Right forelimb (tissue), 1 donor: ENCODE results near the gene MCCC2.
"Not testable (repeated sequence)": the region's sequence is repeated elsewhere in the genome, so short reads cannot be mapped to it uniquely, and the experiment has no call there.

ENCODE experiments used
- DNase-seq: peaks from one replicate; pipeline ENCODE4 v3.0.0-alpha.2; 2018

Gene MCCC2

DNA sequence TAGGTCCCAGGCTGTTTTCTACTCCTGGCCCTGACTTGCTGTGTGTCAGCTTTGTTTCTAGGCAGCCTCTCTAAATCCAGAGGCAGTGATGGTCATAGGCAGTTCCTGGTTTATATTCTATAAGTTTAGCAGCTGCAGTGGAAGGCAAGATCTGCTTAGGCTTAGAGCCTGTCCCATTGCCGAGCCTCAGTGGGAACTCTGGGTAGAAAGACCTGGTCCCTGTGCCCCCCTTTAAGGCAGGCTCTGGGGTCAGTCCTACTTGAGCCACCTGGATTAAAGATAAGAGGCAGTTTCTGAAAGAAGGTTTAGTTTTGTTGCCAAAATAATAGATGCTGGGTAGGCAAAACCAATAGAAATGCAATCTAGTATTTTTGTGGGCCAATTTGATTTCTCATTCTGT lies 13.6 kb downstream of the MCCC2 start:
- DNase-seq: no peak

DNA sequence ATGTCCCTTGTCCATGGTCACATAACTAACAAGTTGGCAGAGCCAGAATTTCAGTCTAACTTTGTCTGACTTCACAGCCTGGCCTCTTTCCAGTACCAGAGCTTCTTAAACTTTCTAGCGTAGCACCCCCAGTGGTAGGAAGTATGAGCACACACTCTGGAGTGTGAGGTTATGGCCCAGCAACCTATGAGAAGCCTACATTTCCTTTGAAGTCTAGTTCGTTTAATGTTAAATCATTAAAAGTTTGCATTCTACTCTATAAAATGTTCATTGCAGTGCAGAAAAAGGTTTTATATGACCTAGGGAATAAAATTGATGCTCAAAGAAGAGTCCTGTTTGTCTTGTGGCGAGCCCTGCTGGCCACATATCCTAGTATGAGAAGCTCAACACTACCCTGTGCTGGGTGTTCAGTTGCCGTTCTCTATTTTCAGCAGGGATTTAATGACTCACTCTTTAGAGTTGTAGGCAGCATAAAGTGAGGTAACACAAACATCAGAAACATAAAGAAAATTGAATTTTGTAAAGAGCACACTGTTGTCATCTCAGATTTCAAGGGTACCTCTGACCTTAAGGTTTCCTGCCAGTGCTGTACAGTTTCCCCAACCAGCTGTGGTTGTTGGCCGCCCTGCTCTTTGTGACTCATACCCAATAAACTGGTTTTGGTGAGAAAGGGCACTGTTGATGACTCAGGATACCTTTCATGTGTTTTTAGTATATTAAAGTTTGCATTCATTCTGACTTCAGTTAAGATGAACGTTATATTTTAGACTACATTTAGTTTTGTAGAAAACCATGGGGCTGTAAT lies 14.3 kb downstream of the MCCC2 start:
- no peak for DNase-seq

DNA sequence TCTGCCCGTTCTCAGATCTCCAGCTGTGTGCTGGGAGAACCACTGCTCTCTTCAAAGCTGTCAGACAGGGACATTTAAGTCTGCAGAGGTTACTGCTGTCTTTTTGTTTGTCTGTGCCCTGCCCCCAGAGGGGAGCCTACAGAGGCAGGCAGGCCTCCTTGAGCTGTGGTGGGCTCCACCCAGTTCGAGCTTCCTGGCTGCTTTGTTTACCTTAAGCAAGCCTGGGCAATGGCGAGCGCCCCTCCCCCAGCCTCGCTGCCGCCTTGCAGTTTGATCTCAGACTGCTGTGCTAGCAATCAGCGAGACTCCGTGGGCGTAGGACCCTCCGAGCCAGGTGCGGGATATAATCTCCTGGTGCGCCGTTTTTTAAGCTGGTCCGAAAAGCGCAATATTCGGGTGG lies 22.8 kb downstream of the MCCC2 start:
- DNase-seq: not testable (repeated sequence)

DNA sequence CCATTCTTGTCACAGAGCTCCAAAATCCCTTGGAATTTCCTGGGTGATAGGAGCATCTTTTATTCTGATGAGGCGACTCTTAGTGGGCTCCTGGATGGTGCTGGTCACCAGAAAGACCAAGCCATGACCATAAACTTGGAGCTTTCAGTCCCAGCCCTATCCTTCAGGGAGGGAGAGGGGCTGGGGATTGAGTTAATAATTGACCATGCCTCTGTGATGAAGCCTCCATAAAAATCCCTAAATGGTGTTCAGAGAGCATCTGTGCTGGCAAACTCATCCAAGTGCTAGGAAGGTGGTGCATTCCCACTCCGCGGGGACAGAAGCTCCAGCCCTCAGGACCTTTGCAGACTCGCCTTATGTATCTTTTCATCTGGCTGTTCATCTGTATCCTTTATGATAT lies 28.7 kb downstream of the MCCC2 start:
- no peak for DNase-seq

DNA sequence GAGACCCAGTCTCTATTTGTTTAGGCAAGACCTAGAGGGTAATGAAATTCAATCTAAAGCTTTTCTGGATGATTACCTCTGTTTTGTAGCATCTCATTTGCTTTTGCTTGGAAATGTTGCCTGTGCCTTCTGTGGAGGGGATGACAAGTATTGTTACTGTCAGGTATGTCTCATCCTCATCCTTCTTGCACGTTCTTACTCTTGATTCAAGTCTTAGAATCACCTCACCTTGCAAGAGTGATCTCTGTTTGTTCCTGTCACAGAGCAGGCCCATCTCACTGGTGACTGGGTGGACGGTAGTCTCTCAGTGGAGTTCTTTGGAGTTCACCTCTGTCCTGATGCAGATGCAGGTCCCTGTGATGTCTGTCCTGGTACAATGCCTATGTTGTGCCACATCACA lies 33.5 kb downstream of the MCCC2 start:
- no peak for DNase-seq

DNA sequence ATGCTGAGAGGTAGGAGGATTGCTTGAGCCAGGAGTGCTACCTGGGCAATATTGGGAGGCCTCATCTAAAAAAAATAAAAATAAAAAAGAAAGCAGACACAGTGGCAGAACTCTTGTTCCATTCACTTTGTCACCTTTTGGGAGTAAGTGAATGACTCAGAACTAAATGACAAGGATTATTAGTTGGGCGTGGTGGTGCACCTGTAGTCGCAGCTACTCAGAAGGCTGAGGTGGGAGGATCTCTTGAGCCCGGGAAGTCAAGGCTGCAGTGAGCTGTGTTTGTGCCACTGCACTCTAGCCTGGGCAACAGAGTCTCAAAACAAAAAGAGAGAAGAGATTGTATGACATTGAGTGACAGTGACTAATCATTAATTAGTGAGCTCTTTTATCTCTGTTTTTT lies 34.1 kb downstream of the MCCC2 start:
- no peak for DNase-seq

DNA sequence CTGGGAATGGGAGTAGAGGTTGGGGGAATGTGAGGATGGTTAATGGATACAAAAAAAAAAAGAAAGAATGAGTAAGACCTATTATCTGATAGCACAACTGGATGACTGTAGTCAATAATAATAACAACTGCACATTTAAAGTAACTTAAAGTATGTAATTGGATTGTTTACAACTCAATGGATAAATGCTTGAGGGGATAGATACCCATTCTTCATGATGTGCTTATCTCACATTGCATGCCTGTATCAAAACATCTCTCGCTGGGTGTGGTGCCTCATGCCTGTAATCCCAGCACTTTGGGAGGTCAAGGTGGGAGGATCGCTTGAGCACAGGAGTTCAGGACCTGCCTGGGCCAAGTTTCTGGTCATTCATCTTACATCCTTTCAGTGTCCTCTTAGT lies 34.6 kb downstream of the MCCC2 start:
- DNase-seq: no peak

DNA sequence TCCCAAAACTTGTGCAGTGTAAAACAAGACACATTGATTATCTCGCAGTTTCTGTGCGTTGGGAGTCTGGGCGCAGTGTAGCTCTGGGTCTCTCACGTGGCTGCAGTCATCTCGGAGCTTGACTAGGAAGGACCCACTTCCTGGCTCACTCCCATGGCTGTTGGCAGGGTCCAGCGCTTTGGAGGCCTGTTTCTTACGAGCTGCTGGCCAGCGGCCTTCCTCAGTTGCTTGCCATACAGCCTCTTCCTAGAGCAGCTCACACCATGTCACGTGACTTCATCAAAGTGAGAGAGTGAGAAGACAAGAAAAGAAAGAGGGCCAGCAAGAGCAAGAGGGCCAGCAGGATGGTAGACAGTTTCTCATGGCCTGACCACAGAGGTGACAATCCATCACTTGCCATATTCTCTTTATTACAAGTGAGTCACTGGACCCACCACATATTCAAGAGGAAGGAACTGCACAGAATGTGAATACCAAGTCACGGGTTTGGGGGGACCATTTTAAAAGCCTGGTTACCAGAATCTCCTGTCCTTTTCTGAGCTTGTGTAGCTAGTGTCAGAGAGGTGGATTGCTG lies 36.2 kb downstream of the MCCC2 start:
- DNase-seq: no peak

DNA sequence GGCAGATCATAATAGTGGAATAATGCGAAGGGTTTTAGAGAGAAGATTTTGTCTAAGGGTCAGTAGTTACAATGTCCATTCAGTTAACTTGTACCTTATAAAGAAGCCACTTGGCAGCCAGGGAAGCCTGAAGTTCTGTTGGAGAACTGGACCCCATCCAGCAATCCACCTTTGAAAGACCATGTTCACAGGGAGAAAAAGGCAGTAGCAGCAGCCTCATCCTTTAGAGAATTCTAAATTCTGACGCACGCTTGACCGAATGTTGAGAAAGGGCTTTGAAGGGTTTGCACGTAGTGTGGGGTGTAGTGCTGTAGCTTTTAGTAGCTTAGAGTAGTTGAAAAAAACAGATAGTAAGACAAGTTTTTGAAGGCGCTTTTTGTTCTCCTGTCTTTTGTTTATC lies 42.8 kb downstream of the MCCC2 start:
- no peak for DNase-seq

DNA sequence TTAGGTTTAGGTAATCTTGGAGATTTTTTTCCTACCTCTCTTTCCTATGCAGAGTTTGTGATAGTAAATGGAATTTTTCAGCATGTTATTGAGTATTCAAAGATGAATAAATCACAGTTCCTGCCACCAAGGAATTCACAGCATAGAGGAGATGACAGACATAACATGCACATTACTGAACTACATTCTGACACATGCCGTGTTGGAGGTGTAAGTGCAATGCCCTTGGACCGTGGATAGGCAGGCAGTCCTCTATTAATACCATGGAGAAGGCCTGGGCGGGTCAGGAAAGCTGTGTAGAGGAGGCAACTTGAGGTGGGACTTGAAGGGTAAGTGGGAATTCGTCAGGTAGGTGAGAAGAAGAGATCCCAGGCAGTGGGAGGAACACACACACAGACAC lies 43.9 kb downstream of the MCCC2 start:
- DNase-seq: no peak

DNA sequence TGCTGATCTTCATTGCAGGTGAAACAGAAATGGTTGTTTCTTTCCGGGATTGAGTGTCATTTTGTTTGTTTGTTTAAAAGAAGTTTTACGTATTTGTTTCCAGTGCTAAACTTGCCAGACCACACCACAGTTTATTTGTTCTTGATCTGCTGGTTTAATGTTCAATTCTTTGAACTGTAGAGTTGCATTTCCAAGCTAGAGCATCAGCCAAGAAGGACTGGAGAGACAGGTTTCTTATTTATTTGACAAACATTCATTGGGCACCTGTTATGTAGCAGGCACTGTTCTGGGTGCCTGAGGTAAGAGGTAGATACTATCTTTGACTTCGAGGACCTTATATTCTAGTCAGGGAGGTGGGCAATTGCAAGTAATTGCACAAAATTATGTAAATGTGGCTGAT lies 45.0 kb downstream of the MCCC2 start:
- no peak for DNase-seq

DNA sequence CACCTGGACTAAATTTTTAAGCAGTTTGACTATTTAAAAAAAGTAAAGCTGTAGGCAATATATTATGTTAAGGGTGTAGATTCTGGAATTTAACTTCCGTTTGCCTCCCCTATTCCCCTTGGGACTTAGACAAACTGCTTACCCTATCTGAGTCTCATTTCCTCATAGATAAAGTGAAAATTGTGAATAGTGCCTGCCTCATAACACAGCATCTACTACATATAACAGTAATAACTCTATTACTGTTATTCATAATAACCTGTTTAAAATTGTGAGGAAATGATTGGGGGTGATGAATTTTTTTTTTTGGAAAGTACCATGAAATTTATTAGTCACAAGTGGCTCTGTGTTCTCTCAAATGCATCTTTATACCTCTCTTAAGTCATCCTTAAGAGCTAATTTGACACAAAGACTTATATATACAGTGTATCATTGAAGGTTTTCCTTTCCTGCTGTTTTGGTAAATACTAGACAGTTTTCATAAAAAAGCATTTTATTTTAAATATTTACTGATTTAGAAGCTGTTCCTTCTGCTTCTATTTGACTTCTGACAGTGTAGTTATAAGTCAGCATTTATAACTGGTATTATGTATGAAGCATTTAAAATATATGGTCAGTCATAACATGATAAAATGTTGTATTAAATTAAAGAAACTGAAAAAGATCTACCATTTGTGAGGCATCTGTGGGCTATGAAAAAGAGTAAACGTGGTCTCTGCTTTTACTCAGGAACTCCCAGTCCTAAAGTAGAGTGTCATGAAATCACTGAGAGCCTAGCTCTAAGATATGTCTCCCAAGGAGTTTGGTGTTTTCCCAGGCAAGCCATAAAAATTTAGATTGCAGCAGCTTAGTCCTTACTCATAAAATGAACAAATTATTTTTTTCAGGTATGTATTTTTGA lies 46.4 kb downstream of the MCCC2 start:
- DNase-seq: no peak

DNA sequence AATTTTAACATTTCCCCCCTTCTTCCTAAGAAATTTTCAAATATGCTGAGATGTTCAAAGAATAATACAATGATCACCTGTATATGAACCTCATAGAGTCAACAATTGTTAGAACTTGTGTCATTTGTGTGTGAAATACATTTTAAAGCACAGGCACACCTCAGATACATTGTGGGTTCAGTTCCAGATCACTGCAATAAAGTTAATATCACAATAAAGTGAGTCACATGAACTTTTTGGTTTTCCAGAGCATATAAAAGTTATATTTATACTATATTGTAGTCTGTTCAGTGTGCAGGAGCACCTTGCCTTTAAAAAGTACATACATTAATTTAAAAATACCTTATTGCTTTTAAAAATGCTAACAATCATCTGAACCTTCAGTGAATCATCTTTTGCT lies 50.0 kb downstream of the MCCC2 start:
- DNase-seq: no peak

DNA sequence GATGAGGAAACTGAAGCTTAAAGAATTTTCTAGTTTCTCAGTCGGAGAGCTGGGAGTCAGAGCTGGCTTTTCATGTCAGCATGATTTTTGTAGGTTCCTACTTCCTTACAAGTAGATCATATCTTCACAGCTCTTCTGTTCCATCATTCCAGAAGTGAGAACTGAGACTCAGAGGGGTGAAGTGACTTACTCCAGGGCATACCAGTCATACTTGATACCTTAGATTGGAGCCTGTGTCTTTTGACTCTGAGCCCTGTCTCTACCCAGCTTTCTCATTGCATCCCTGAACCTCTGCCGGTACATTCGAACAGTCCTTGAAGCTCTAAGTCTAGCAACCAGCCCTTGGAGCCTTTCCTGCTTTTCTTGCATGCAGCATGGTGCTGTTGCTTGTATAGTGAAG lies 53.3 kb downstream of the MCCC2 start:
- DNase-seq: no peak

DNA sequence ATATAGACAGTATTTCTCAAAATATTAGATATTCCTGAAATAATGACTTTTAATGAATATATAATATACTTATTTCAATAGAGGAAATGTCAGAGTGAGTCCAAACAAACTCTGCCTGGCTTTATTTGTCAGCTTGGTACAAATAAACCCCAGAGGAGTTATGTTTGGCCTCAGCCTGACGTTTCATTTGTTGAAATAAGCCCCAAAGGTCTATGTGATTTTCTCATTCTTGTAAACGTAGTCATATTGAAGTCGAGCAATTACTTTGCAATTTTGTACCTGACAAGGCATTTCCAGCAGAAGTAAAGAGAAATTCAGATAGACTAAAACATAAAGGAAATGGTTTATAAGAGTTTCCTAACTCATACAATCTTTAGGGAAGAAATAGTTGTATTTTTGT lies 57.9 kb downstream of the MCCC2 start:
- DNase-seq: no peak

DNA sequence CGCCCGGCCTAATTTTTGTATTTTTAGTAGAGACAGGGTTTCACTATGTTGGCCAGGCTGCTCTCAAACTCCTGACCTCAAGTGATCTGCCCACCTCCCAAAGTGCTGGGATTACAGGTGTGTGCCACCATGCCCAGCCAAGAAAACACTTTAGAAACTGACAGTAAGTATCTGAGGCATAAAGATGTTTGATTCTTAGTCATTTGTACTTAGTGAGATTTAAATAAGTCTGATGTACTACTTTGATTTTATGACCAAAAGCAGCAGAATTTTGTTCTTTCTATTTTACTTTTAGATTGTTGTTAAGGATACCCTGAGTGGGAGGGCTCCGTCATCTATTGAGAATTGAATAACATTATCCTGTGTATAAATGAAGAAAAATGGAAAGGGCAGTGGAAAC lies 63.8 kb downstream of the MCCC2 start:
- DNase-seq: not testable (repeated sequence)

DNA sequence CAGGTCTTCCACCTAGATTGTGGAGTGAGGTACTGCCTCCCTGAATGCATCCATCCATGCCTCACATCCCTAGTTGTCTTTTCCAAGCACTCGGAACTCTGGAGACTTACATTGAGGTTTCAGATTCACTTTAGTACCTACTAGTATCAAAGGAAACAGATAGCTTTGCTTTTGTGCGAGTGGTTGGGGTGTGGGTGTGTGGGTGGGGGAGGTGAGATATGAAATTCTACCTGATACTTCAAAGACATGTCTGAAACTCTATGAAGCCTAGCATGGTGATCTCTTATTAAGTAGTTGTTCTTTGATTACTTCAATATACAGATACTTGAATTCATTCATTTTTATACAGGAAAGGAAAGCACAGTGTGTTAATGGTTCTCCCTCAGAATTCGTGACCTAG lies 64.4 kb downstream of the MCCC2 start:
- no peak for DNase-seq

DNA sequence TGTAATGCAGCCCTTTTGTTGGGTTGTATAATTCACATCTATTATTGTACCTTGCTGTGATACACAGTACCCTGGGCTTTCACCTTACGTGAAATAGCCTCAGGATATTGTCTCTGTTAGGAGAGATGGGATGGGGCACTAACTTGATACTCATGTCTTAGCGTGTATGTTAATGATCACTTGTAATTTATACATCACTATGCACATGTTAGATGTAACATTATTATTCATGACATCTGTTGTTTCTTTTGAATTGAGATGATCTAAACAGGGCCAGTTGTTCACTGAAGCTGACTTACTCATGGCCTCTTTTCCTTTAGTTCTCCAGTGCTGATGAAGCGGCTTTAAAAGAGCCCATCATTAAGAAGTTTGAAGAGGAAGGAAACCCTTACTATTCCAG lies 65.2 kb downstream of the MCCC2 start:
- no peak for DNase-seq

DNA sequence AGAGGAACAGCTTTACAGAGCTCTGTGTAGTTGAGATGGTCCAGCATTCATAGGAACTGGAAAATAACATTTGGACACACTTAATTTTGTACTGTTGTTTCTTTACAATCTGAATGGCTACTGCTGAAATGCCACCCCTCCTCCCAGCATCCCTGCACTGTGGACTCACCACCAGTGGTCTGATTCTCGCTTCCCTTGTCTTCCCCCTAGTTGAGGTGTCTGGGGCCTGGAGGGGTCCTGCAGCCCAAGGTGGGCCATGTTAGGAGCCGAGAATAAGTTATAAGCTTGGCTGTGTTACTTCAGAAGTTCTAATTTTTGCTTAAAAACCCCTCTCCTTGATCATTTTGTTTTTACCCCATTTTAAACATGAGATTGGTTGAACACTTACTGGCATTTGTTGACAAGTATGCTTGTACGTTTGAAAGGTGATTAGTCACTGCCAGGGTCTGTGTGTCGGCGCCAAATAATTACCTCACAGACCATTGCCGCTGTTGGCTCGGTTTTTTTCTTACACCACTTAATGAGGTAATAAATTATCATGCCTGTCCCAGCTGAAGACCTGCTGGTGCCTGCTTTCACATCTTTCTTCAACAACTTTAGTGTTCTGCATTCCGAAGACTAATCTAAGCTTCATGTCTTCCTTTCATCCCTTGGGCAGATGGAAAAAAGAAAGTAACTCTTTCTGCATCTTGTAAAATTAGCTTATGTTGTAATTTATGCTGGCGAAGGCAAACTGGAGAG lies 65.8 kb downstream of the MCCC2 start:
- no peak for DNase-seq

DNA sequence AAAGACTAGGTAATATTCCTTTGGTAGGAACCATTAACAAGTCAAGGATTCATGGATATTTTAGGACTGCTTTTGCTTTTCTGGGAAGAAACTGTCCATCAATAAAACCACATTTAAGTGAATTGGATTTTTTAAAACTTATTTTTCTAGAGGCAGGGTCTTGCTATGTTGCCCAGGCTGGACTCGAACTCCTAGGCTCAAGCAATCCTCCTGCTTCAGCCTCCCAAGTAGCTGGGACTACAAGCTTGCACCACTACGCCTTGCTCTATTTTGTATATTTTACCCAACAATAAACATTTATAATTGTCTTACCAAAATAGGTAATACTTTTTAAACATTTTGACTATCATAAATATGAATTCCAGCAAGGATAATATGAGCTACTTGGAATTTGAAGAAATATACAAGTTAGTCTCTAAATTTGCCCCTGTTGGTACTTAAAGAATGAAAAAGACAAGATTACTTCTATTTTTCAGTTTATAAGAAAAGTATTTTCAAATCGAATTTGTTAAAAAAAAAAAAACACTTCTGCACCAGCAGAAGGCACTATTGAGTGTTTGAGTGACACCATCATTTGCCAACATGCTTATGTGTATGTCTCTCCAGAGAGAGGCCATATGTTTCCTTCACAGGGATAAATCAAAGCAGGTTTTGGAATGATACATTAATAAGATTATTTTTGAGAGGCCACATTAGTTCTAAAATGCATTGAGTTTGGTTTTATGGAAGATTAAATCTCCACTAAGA lies 71.9 kb downstream of the MCCC2 start:
- DNase-seq: no peak

DNA sequence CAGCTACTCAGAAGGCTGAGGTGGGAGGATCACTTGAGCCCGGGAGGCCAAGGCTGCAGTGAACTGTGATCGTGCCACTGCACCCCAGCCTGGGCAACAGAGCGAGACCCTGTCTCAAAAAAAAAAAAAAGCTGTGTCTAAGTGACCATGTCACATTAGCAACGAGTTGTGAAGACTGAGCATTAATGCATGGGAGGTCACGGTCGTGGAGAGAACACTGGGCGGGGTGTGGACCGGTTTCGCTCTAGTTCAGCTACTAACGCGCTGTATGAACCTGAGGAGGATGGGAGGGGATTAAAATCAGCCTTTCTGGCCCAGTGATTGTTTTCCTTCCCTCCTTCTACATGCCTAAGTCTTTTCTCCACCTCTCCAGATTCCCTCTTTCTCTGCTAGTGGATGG lies 75.2 kb downstream of the MCCC2 start:
- DNase-seq: no peak

DNA sequence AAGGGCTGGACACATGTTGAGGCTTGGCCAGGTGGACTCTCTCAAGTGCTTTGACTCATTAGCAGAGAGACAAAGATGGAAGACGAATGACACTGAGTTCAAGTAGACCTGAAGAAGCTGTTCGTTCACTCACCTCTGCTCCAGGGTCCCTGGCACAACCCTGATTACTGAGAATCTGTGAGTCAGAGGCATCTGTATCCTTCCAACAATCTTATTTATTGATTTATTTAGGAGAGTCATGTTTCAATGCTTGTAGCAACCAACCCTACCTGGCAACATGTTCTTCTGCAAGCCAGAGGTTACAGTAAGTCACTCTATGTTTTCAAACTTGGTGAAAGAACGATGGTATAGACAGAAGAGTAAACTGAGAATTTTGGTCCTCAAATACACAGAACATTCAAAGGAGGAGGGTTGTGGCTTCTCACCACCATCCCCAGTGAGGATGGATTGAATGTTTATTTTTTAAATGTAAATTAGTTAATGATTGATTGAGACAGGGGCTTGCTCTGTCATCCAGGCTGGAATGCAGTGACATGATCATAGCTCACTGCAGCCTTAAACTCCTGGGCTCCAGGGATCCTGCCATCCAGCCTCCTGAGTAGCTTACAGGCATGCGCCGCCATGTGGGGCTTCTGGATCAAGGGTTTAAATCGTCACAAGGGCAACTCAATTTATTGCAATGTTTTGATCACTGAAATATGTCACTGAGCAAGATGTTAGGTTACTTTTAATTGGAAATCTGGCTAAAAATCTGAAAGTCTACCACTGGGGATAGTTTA lies 76.2 kb downstream of the MCCC2 start:
- no peak for DNase-seq
